Liver (tissue), 3 donors: Measurements from ENCODE around the gene MYO18B.

Source experiments
- EGR1 ChIP-seq, 2 donors: IDR thresholded peaks; 2 replicates each; pipeline ENCODE4 v1.6.1; 2016 to 2018; ENCODE audit warnings: antibody characterized with exemption in 2 of 2, low read depth in 2 of 2
- HNF4G ChIP-seq: IDR thresholded peaks from 2 replicates; pipeline ENCODE4 v1.6.1; 2016; ENCODE audit warnings: antibody characterized with exemption
- JUND ChIP-seq, 2 donors: IDR thresholded peaks; 2 replicates each; pipeline ENCODE4 v1.6.1; 2016; ENCODE audit warnings: antibody characterized with exemption in 2 of 2
- RAD21 ChIP-seq, 2 donors: IDR thresholded peaks; 2 replicates each; pipeline ENCODE4 v1.6.1; 2016; ENCODE audit warnings: antibody characterized with exemption in 2 of 2, mild to moderate bottlenecking in 2 of 2
- RXRA ChIP-seq, 2 donors: IDR thresholded peaks; 2 replicates each; pipeline ENCODE4 v1.6.1; 2017 to 2018; ENCODE audit warnings: antibody characterized with exemption in 2 of 2, mild to moderate bottlenecking in 1 of 2
- SP1 ChIP-seq: IDR thresholded peaks from 2 replicates; pipeline ENCODE4 v1.6.1; 2018; ENCODE audit warnings: antibody characterized with exemption, mild to moderate bottlenecking
- TAF1 ChIP-seq: conservative IDR thresholded peaks from 2 replicates; pipeline ENCODE4 v1.6.1; 2016; ENCODE audit warnings: antibody characterized with exemption, mild to moderate bottlenecking
- YY1 ChIP-seq: IDR thresholded peaks from 2 replicates; pipeline ENCODE4 v1.6.1; 2016; ENCODE audit warnings: antibody characterized with exemption, mild to moderate bottlenecking
- TF ChIP-seq, protein P1 (sequence below): fragments of 150-350 bp; IDR thresholded peaks from 2 replicates; pipeline ENCODE4 v1.5.1; 2017; ENCODE audit warnings: improper control_type of control experiment, low read depth, low read length; ENCODE audit not compliant: missing input control
- TF ChIP-seq, protein P2 (sequence below): IDR thresholded peaks from 2 replicates; pipeline ENCODE4 v1.6.1; 2016; ENCODE audit warnings: antibody characterized with exemption
- TF ChIP-seq, protein P3 (sequence below): IDR thresholded peaks from 2 replicates; pipeline ENCODE4 v1.6.1; 2016; ENCODE audit warnings: antibody characterized with exemption, mild to moderate bottlenecking
- TF ChIP-seq, protein P4 (sequence below): IDR thresholded peaks from 2 replicates; pipeline ENCODE4 v1.6.1; 2016; ENCODE audit warnings: antibody characterized with exemption
- TF ChIP-seq, protein P5 (sequence below): IDR thresholded peaks from 2 replicates; pipeline ENCODE4 v1.6.1; 2016; ENCODE audit warnings: antibody characterized with exemption
- donor health status: healthy.
- donor health status: healthy.

DNA sequence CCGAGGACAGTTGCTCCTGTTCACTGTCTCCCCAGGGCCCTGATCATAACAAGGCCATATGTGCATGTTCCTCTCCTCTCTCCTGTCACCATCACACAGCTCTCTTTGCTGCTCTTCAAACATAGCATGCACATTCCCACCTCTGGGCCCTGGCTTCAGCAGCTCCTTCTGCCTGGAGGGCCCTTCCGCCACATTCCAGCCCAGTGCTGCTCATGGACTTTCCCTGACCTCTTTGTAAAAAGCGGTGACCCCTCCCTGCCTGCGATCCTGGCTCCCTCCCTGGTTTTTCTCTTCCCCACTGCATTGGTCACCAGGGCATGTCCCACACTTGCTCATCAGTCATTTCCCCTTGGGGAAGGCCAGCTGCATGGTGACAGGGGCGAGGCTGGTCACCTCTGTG, 98.2 kb downstream of the MYO18B start:
- TF ChIP-seq, protein P1, sequence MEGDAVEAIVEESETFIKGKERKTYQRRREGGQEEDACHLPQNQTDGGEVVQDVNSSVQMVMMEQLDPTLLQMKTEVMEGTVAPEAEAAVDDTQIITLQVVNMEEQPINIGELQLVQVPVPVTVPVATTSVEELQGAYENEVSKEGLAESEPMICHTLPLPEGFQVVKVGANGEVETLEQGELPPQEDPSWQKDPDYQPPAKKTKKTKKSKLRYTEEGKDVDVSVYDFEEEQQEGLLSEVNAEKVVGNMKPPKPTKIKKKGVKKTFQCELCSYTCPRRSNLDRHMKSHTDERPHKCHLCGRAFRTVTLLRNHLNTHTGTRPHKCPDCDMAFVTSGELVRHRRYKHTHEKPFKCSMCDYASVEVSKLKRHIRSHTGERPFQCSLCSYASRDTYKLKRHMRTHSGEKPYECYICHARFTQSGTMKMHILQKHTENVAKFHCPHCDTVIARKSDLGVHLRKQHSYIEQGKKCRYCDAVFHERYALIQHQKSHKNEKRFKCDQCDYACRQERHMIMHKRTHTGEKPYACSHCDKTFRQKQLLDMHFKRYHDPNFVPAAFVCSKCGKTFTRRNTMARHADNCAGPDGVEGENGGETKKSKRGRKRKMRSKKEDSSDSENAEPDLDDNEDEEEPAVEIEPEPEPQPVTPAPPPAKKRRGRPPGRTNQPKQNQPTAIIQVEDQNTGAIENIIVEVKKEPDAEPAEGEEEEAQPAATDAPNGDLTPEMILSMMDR, result no peak
- TF ChIP-seq, protein P2, sequence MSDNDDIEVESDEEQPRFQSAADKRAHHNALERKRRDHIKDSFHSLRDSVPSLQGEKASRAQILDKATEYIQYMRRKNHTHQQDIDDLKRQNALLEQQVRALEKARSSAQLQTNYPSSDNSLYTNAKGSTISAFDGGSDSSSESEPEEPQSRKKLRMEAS, result no peak
- TF ChIP-seq SP1 (no peak), YY1 (no peak), JUND (IDR thresholded peaks at IDR 0.05) (no peak), RAD21 (IDR thresholded peaks at IDR 0.05) (no peak), HNF4G (no peak), RXRA (IDR thresholded peaks at IDR 0.05) (no peak), TAF1 (no peak), EGR1 (IDR thresholded peaks at IDR 0.05; ENCODE audit: low read depth in 2 of 2) (no peak)
- TF ChIP-seq, protein P3, sequence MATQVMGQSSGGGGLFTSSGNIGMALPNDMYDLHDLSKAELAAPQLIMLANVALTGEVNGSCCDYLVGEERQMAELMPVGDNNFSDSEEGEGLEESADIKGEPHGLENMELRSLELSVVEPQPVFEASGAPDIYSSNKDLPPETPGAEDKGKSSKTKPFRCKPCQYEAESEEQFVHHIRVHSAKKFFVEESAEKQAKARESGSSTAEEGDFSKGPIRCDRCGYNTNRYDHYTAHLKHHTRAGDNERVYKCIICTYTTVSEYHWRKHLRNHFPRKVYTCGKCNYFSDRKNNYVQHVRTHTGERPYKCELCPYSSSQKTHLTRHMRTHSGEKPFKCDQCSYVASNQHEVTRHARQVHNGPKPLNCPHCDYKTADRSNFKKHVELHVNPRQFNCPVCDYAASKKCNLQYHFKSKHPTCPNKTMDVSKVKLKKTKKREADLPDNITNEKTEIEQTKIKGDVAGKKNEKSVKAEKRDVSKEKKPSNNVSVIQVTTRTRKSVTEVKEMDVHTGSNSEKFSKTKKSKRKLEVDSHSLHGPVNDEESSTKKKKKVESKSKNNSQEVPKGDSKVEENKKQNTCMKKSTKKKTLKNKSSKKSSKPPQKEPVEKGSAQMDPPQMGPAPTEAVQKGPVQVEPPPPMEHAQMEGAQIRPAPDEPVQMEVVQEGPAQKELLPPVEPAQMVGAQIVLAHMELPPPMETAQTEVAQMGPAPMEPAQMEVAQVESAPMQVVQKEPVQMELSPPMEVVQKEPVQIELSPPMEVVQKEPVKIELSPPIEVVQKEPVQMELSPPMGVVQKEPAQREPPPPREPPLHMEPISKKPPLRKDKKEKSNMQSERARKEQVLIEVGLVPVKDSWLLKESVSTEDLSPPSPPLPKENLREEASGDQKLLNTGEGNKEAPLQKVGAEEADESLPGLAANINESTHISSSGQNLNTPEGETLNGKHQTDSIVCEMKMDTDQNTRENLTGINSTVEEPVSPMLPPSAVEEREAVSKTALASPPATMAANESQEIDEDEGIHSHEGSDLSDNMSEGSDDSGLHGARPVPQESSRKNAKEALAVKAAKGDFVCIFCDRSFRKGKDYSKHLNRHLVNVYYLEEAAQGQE, result no peak
- TF ChIP-seq, protein P4, sequence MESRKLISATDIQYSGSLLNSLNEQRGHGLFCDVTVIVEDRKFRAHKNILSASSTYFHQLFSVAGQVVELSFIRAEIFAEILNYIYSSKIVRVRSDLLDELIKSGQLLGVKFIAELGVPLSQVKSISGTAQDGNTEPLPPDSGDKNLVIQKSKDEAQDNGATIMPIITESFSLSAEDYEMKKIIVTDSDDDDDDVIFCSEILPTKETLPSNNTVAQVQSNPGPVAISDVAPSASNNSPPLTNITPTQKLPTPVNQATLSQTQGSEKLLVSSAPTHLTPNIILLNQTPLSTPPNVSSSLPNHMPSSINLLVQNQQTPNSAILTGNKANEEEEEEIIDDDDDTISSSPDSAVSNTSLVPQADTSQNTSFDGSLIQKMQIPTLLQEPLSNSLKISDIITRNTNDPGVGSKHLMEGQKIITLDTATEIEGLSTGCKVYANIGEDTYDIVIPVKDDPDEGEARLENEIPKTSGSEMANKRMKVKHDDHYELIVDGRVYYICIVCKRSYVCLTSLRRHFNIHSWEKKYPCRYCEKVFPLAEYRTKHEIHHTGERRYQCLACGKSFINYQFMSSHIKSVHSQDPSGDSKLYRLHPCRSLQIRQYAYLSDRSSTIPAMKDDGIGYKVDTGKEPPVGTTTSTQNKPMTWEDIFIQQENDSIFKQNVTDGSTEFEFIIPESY, result no peak
- TF ChIP-seq, protein P5, sequence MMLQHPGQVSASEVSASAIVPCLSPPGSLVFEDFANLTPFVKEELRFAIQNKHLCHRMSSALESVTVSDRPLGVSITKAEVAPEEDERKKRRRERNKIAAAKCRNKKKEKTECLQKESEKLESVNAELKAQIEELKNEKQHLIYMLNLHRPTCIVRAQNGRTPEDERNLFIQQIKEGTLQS, result no peak
